ENCODE data around the gene SMIM5. TPM values are rescaled to one million over a fixed set of nuclear protein-coding genes. Genes with fewer than 3 reads are reported as not detected.

SMIM5 gene
- total RNA-seq, 1 experiment from 2014 or later: 0.24 TPM

DNA sequence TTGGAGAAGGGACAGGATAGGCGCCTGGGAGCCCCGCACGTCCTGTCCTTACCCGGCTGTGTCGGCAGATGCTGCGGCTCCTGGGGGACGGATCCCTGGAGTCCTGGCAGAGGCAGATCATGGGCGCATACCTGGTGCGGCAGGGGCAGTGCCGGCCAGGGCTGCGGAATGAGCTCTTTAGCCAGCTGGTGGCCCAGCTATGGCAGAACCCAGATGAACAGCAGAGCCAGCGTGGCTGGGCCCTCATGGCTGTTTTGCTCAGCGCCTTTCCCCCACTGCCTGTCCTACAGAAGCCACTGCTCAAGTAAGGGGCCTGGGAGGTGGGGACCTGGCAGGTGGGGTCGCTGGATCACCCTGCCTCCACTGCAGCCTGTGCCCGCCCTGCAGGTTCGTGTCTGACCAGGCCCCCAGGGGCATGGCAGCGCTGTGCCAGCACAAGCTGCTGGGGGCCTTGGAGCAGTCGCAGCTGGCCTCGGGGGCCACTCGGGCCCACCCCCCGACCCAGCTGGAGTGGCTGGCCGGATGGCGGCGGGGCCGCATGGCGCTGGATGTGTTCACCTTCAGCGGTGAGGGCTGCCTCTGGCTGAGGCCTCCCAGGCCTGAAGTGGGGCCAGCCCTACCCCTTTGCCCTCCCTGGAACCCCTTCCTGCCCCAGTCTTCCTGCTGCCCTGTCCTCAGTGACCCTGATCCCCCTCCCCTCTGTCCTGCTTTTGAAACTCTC is 20.2 kb upstream of the SMIM5 start:
- no peaks in the 10 kb centered on the region for H4K20me1 ChIP-seq (ENCODE audit: control insufficient read depth, insufficient read depth, insufficient read length)
- H2BK5ac ChIP-seq (ENCODE audit: insufficient read length, low read length): no peak overlapping the region
- no peak overlapping the region for H2BK120ac ChIP-seq (ENCODE audit: low read depth, low read length, poor library complexity, severe bottlenecking)
- no peaks in the 10 kb centered on the region for H3K4me1 ChIP-seq (ENCODE audit: insufficient read depth, low read length)
- Mint-ChIP-seq H3K27me3 (ENCODE audit: low read depth) (no peaks in the 10 kb centered on the region), H3K27ac (0 out of 7 replicates have a peak overlapping the region, but pooled peaks of 1 of the 3 experiments have one; percentile 18), H3K9me3 (no peaks in the 10 kb centered on the region), H3K4me3 (no peak overlapping the region), H3K4me1 (no peaks in the 10 kb centered on the region), H3K36me3 (ENCODE audit: insufficient read depth in 1 of 3, low read depth in 3 of 3) (no peaks in the 10 kb centered on the region)
- H2AK5ac ChIP-seq (ENCODE audit: insufficient read length, low read length): no peak overlapping the region
- no peak overlapping the region for H3K4me2 ChIP-seq (ENCODE audit: insufficient read depth, insufficient read length, low read length)
- H3K27me3 ChIP-seq (ENCODE audit: insufficient read depth, low read length): no peaks in the 10 kb centered on the region
- no peak overlapping the region for H3K23ac ChIP-seq (ENCODE audit: insufficient read length, low read depth, low read length)
- H4K91ac ChIP-seq (ENCODE audit: insufficient read length, low read depth, low read length): no peak overlapping the region
- no peak overlapping the region for H2BK15ac ChIP-seq (ENCODE audit: low read depth, low read length)
- no peak overlapping the region for H3T11ph ChIP-seq (ENCODE audit: low read length)
- H4K5ac ChIP-seq (ENCODE audit: insufficient read length, low read depth, low read length): no peak overlapping the region
- no peak overlapping the region for H3K56ac ChIP-seq (ENCODE audit: insufficient read length, low read depth, low read length)
- no peak for TF ChIP-seq CTCF (conservative IDR thresholded peaks at IDR 0.05)
- H3K27ac ChIP-seq (ENCODE audit: insufficient read length, low read depth, low read length): no peak overlapping the region
- H4K8ac ChIP-seq (replicated peaks; ENCODE audit: insufficient read length, low read depth, low read length): no peak overlapping the region
- no peaks in the 10 kb centered on the region for H3K79me2 ChIP-seq (ENCODE audit: insufficient read depth, low read length)
- no peak for DNase-seq
- H3K18ac ChIP-seq (ENCODE audit: insufficient read length, low read depth, low read length): no peak overlapping the region
- no peak overlapping the region; the same call in 1 of the 2 replicates for H3K14ac ChIP-seq (ENCODE audit: insufficient read depth, low read length)
- no peaks in the 10 kb centered on the region for H3K23me2 ChIP-seq (ENCODE audit: insufficient read length, low read depth, low read length, poor library complexity, severe bottlenecking)
- no peak overlapping the region for H2BK12ac ChIP-seq (ENCODE audit: insufficient read length, low read depth, low read length)
- H2AFZ ChIP-seq (ENCODE audit: low read length): no peak overlapping the region
- H2BK20ac ChIP-seq (ENCODE audit: low read depth, low read length, poor library complexity, severe bottlenecking): no peak overlapping the region
- H3K4ac ChIP-seq (ENCODE audit: low read depth, low read length): no peak overlapping the region
- H3K9me3 ChIP-seq (ENCODE audit: control insufficient read depth, low read depth, low read length): no peaks in the 10 kb centered on the region
- H3K79me1 ChIP-seq (ENCODE audit: insufficient read depth, low read depth, low read length, poor library complexity, severe bottlenecking): no peaks in the 10 kb centered on the region
- WGBS (ENCODE audit: extremely low coverage, insufficient read length, low lambda C conversion rate): no CpG with 5 or more reads among the region's 27 CpGs
- no peak overlapping the region for H3K9ac ChIP-seq (ENCODE audit: extremely low read depth, insufficient read length, low read length)

Measured in H9 (cell line).